NCI-H69 (cell line): ENCODE measurements around the gene ADCY5.

Source experiments
- DNase-seq: peaks from one replicate; lab custom pipeline; 2025; lab: John Stamatoyannopoulos, UW

Gene ADCY5

GRCh38 chr3:123301331-123302184, 147.3 kb downstream of the ADCY5 start:
- no peak for DNase-seq

GRCh38 chr3:123300583-123300982, 148.3 kb downstream of the ADCY5 start:
- no peak for DNase-seq

GRCh38 chr3:123300056-123300455, 148.8 kb downstream of the ADCY5 start:
- no peak for DNase-seq

- no peak for DNase-seq
These were observed 149.3 kb downstream of the ADCY5 start for GRCh38 chr3:123299581-123299980.

GRCh38 chr3:123298903-123299302, 150.0 kb downstream of the ADCY5 start:
- DNase-seq, result no peak

- DNase-seq, result peak; percentile 3
These were observed 151.3 kb downstream of the ADCY5 start for GRCh38 chr3:123297627-123297899.

- DNase-seq, result no peak
These were observed 151.9 kb downstream of the ADCY5 start for GRCh38 chr3:123296836-123297626.

- DNase-seq, result no peak
These were observed 152.6 kb downstream of the ADCY5 start for GRCh38 chr3:123296261-123296660.

- DNase-seq, result no peak
These were observed 153.0 kb downstream of the ADCY5 start for GRCh38 chr3:123295901-123296250.

GRCh38 chr3:123295171-123295900, 153.6 kb downstream of the ADCY5 start:
- DNase-seq, result no peak

- DNase-seq, result no peak
These were observed 154.5 kb downstream of the ADCY5 start for GRCh38 chr3:123294296-123294938.

GRCh38 chr3:123292321-123293310, 156.3 kb downstream of the ADCY5 start:
- peak; percentile 65 for DNase-seq

GRCh38 chr3:123291404-123291803, 157.5 kb downstream of the ADCY5 start:
- no peak for DNase-seq

- DNase-seq, result no peak
These were observed 157.9 kb downstream of the ADCY5 start for GRCh38 chr3:123290962-123291361.

- DNase-seq, result no peak
These were observed 158.6 kb downstream of the ADCY5 start for GRCh38 chr3:123290107-123290930.

- no peak for DNase-seq
These were observed 159.3 kb downstream of the ADCY5 start for GRCh38 chr3:123289391-123290106.

GRCh38 chr3:123287962-123288302, 161.0 kb downstream of the ADCY5 start:
- no peak for DNase-seq

- no peak for DNase-seq
These were observed 161.6 kb downstream of the ADCY5 start for GRCh38 chr3:123287051-123287961.
